GM12878 (cell line): ENCODE data around the gene FAR2. TPM values are rescaled to one million over a fixed set of nuclear protein-coding genes. Genes with fewer than 3 reads are reported as not detected.

ENCODE experiments used
- ATAC-seq: fragments of 200-7000 bp; cut with Tn5 transposase; 3 replicates; pipeline ENCODE4 v1.9.1; 2020; ENCODE audit warnings: mild to moderate bottlenecking, moderate library complexity
- BruUV-seq: library from RNA; stranded (reverse); fragments of 400-500 nt; replicated peaks from 2 replicates; lab custom pipeline; 2021; lab: Mats Ljungman, UMichigan
- CTCF ChIA-PET: fragments of 300-600 bp; sonication (Branson Sonifier 250); formaldehyde crosslinking; extraction: SDS; loops from one replicate; lab custom pipeline; 2021; ENCODE audit warnings: inconsistent platforms; lab: Yijun Ruan, JAX
- POLR2A ChIA-PET: fragments of 350-600 bp; formaldehyde crosslinking; extraction: SDS; loops from one replicate; lab custom pipeline; 2021; ENCODE audit warnings: inconsistent platforms; lab: Charles Lee
- RAD21 ChIA-PET: fragments of 300-600 bp; sonication (Branson Sonifier 250); formaldehyde crosslinking; loops from one replicate; lab custom pipeline; 2023; ENCODE audit warnings: antibody characterized with exemption; ENCODE audit not compliant: unreplicated experiment; lab: Charles Lee
- SMC1A ChIA-PET: fragments of 300-600 bp; sonication (Branson Sonifier 250); formaldehyde crosslinking; loops from one replicate; lab custom pipeline; 2023; ENCODE audit not compliant: unreplicated experiment, uncharacterized antibody; lab: Charles Lee
- DNase-seq: peaks from one replicate; pipeline ENCODE4 v3.0.0-alpha.2; 2011; ENCODE audit warnings: low read depth, low spot score
- FAIRE-seq: peaks from 3 replicates; lab custom pipeline; 2011; peaks lifted over from hg19 to GRCh38; lab: Jason Lieb, UNC
- H2AFZ ChIP-seq: 2 replicates; pipeline ENCODE4 v1.6.0; 2011; ENCODE audit warnings: low read depth, low read length, control low read depth; ENCODE audit not compliant: control insufficient read depth
- H3K27ac ChIP-seq: 2 replicates; pipeline ENCODE4 v1.5.1; 2011; ENCODE audit warnings: control low read depth; ENCODE audit not compliant: control insufficient read depth, insufficient read depth
- H3K27me3 ChIP-seq, 2 experiments: replicated peaks in 1 of 2; 2 replicates each; pipeline versions ENCODE4 v1.6.0 to v1.6.1; 2011; ENCODE audit warnings: low read length in 1 of 2; ENCODE audit not compliant: control insufficient read depth in 2 of 2, insufficient read depth in 2 of 2
- H3K36me3 ChIP-seq, 2 experiments: 2 replicates each; pipeline ENCODE4 v1.5.1; 2011; ENCODE audit warnings: low read length in 1 of 2; ENCODE audit not compliant: control insufficient read depth in 2 of 2, insufficient read depth in 2 of 2
- H3K4me1 ChIP-seq: 2 replicates; pipeline ENCODE4 v1.6.1; 2011; ENCODE audit warnings: mild to moderate bottlenecking, low read length, moderate library complexity, mixed read lengths; ENCODE audit not compliant: control insufficient read depth, insufficient read depth
- H3K4me2 ChIP-seq: 2 replicates; pipeline ENCODE4 v1.6.0; 2011; ENCODE audit warnings: control low read depth; ENCODE audit not compliant: control insufficient read depth, insufficient read depth
- H3K4me3 ChIP-seq: fragments of 200-600 bp; sonication (generic); 2 replicates; pipeline ENCODE4 v1.5.1; 2016
- H3K79me2 ChIP-seq: 2 replicates; pipeline ENCODE4 v1.6.0; 2011; ENCODE audit warnings: low read length; ENCODE audit not compliant: control insufficient read depth, insufficient read depth
- H3K9ac ChIP-seq: 2 replicates; pipeline ENCODE4 v1.8.0; 2011; ENCODE audit warnings: low read length, control low read depth, mixed read lengths; ENCODE audit not compliant: control insufficient read depth, insufficient read depth
- H3K9me3 ChIP-seq: replicated peaks from 3 replicates; pipeline ENCODE4 v1.5.1; 2011; ENCODE audit warnings: mild to moderate bottlenecking, low read length; ENCODE audit not compliant: control insufficient read depth, insufficient read depth
- H4K20me1 ChIP-seq: 2 replicates; pipeline ENCODE4 v1.6.0; 2011; ENCODE audit not compliant: control insufficient read depth, insufficient read depth
- ATF3 ChIP-seq: IDR thresholded peaks from 2 replicates; pipeline ENCODE4 v1.6.1; 2011; ENCODE audit warnings: low read depth, mild to moderate bottlenecking, low read length, moderate library complexity, borderline replicate concordance; ENCODE audit errors: extremely low read depth
- CTCF ChIP-seq, 3 experiments: IDR thresholded peaks in 2 of 3; conservative IDR thresholded peaks in 1 of 3; 2 replicates each; pipeline ENCODE4 v1.5.1; 2011; ENCODE audit warnings: low read depth in 3 of 3, low read length in 3 of 3, mild to moderate bottlenecking in 3 of 3, control low read depth in 2 of 3, moderate library complexity in 2 of 3, inconsistent platforms in 1 of 3, mixed read lengths in 1 of 3; ENCODE audit not compliant: control insufficient read depth in 2 of 3, insufficient read depth in 1 of 3; ENCODE audit errors: extremely low read depth in 1 of 3
- RAD21 ChIP-seq: IDR thresholded peaks from 2 replicates; pipeline ENCODE4 v1.6.1; 2011; ENCODE audit warnings: mild to moderate bottlenecking, low read depth, low read length, moderate library complexity; ENCODE audit not compliant: insufficient read depth
- ZNF24 ChIP-seq: fragments of 450-650 bp; IDR thresholded peaks from 2 replicates; pipeline ENCODE4 v1.6.1; 2017; ENCODE audit warnings: antibody characterized with exemption, mild to moderate bottlenecking
- WGBS: methylation state at CpG from one replicate; pipeline ENCODE4 v1.1.6; 2016; ENCODE audit warnings: low lambda C conversion rate; ENCODE audit not compliant: insufficient replicate concordance, insufficient coverage; ENCODE audit errors: missing lambda C conversion rate; 5-methylcytosine and 5-hydroxymethylcytosine counted together
- in situ Hi-C: fragments of 300-500 bp; cut with MboI; formaldehyde crosslinking; loops from 9 replicates; pipeline ENCODE4 v1.14.3; 2018; ENCODE audit warnings: mixed read lengths
- intact Hi-C: fragments of 100-400 bp; cut with micrococcal nuclease; formaldehyde crosslinking; loops from one replicate; pipeline ENCODE4 v1.14.2; 2022; ENCODE audit not compliant: unreplicated experiment
- polyA plus RNA-seq, 11 experiments: library from polyadenylated mRNA; depleted of rRNA in 4 of 11; unstranded in 6 of 11; stranded (reverse) in 5 of 11; fragments of >200 nt; fragmentation: Nextera tagmentation in 4 of 11; fragmentation: Illumina TruSeq in 1 of 11; extraction: Ambion mirVana in 4 of 11; extraction: Trizol in 1 of 11; gene quantifications; 1 replicate in 1 of 11; 2 replicates in 10 of 11; pipeline versions ENCODE4 v1.2.1 to v1.2.3, GENCODE V29; 2011 to 2016; ENCODE audit warnings: inconsistent platforms in 2 of 11, missing spikeins in 2 of 11, low read depth in 1 of 11
- total RNA-seq, 4 experiments: library from RNA; depleted of rRNA in 3 of 4; stranded (reverse); fragments of >200 nt in 3 of 4; fragmentation: Illumina TruSeq in 1 of 4; extraction: Trizol in 1 of 4; gene quantifications; 2 replicates each; pipeline versions ENCODE4 v1.2.1 to v1.2.3, GENCODE V29; 2013 to 2021

The FAR2 gene
- total and polyA plus RNA-seq, 10 of the 15 experiments (the other 5 are each of a cell fraction or from before 2014, with no cell fraction given) = 0.50 to 1.1 (median 0.65) TPM

- ChIA-PET SMC1A (interaction anchor here (0.7 to 1.6 kb wide), 5 partner anchors 25 to 236 kb away, joined by 3 to 5 read pairs (median 4); no protein-coding TSS in a partner anchor), CTCF (interaction anchor here (0.6 to 3.4 kb wide), 9 partner anchors 8 to 1786 kb away, joined by 3 to 24 read pairs (median 5); partner anchors contain the start of gene PPFIBP1), POLR2A (no interaction called here), RAD21 (interaction anchor here (1.0 to 1.2 kb wide), 2 partner anchors 123 to 237 kb away, joined by 3 read pairs; no protein-coding TSS in a partner anchor)
- Histone ChIP-seq H2AFZ (no peak overlapping the region), H3K4me3 (no peak overlapping the region), H3K4me2 (no peak overlapping the region), H3K9ac (no peak overlapping the region), H4K20me1 (no peaks in the 10 kb centered on the region), H3K79me2 (no peaks in the 10 kb centered on the region), H3K27me3 (no peaks in the 10 kb centered on the region), H3K4me1 (no peaks in the 10 kb centered on the region), H3K9me3 (no peaks in the 10 kb centered on the region)
- no peak for ATAC-seq
- DNase-seq = no peak
- peak; percentile 52 for FAIRE-seq
- in situ Hi-C loops (no loop called here), intact Hi-C loops (loop anchor here (2.0 kb wide), 1 partner anchor 119 kb away; no protein-coding TSS in a partner anchor)
- WGBS = 50% methylated on average over 4 of the region's 4 CpGs
- BruUV-seq = no TSS peak
- peak; percentile 55; the same call in 1 of the 2 replicates for TF ChIP-seq ZNF24
- TF ChIP-seq RAD21 = peak; percentile 47
- no peak for TF ChIP-seq ATF3
- peak in 2 of 3 experiments; percentile 2 to 21; a peak in 1 of 6 replicates for TF ChIP-seq CTCF (IDR thresholded peaks at IDR 0.05 in 2 of 3, conservative IDR thresholded peaks at IDR 0.05 in 1 of 3; ENCODE audit: control insufficient read depth in 2 of 3, extremely low read depth in 1 of 3, insufficient read depth in 1 of 3, low read depth in 3 of 3, low read length in 3 of 3)
- TF ChIP-seq, all 136 proteins: peak for 3
- Histone ChIP-seq H3K36me3 (no peaks in the 10 kb centered on the region), H3K27ac (no peak overlapping the region)
Measured at GRCh38 chr12:29309320-29309902, 160.3 kb downstream of the FAR2 start.
